HG02642 (cell line): ENCODE measurements around the gene DAZAP2.
A peak's percentile ranks its signal among the peaks of the same experiment; 100 is the strongest.
"Not testable (repeated sequence)": the region's sequence is repeated elsewhere in the genome, so short reads cannot be mapped to it uniquely, and the experiment has no call there.

Experiments used
- ATAC-seq: cut with Tn5 transposase; IDR thresholded peaks from one replicate; pipeline ENCODE4 v1.9.1; 2021; ENCODE audit warnings: mild to moderate bottlenecking; ENCODE audit not compliant: unreplicated experiment, poor library complexity

DAZAP2 gene

GRCh38 chr12:51245476-51246253 is 7.0 kb downstream of the DAZAP2 start:
- no peak for ATAC-seq

DNA sequence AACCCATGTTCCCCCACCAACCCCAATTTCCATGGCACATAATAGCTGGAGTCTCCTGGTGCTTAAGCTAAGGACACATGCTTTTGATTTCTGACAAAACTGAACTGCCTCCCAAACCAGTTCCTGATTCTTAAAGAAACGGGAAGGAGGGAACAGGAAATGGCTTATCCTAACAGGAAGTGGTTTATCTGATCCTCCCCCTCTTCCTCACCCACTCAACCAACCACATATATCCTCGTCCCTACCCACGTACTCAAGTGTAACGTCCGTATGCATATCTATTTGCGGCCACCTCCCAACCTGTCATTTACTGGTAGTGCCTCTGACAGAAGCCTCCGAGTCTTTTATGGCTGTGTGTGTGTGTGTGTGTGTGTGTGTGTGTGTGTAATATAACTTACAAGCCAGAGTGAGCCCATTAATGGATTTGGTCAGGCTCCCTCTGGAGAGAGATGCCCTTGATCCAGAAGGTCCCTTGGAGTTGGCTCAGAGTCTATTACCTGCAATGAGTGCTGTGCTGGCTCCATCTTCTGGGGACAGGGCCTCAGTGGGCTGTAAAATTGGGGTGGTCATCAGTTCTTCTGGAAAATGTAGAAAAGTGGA is 7.7 kb downstream of the DAZAP2 start:
- no peak for ATAC-seq

DNA sequence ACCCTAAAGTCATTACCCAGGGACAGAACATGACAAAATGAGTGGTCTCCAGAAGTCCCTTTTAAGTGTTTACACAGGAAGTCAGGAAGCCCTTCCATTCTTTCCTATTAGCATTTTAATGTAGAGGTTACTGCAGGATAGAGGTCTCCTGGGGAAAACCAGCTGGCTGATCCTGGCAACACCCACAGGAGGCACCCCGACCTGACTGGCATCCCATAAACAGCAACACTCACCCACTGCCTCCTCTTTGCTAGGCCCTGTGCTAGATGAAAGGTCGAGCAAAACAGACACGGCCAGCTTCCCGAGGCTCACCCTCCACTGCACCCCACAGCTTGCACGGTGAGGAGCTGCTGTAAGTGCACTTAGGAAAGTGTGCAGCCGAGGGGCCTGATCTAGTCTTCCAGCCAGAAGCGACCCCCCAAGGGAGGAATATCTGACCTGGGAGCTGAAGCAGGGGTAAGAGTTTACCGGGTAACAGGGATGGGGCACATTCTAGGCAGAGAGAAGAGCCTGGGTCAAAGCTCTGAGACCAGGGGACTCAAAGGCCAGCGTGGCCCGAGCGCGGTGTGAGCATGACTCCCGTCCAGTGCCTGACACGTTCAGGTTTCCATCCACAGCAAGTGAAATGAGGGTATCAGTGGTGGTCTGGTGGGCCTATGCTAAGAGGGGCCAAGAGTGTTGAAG is 9.0 kb downstream of the DAZAP2 start:
- ATAC-seq = no peak

- no peak for ATAC-seq
These were observed 14.7 kb downstream of the DAZAP2 start for GRCh38 chr12:51253276-51253675.

DNA sequence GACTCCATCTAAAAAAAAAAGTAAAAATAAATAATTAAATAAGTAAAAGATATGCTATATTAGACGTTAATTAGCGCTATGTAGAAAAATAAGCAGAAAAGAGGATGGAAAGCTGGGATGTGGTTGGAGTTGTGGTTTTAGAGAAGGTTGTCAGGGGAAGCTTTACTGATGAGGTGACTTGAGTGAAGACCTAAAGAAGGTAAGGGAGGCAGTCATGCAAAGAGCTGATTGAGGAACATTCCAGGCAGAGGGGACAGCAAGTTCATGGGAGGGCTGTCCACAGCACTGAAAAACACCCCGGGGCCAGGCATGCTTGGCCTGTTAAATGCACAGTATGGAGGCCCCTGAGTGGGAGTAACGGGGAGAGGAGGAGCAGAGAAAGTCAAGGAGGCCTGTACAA is 15.9 kb downstream of the DAZAP2 start:
- no peak for ATAC-seq

DNA sequence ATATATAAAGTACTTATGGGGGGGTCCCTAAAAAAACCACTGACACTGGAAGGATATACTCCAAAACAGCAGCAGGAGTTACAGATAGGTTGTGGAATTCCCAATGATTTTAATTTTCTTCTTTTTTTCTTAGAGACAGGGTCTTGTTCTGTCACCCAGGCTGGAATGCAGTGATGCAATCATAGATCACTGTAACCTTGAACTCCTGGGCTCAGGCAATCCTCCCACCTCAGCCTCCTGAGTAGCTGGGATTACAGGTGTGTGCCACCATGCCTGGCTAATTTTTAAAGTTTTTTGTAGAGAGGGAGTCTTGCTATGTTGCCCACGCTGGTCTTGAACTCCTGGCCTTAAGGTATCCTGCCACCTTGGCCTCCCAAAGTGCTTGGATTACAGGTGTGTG is 21.0 kb downstream of the DAZAP2 start:
- not testable (repeated sequence) for ATAC-seq

DNA sequence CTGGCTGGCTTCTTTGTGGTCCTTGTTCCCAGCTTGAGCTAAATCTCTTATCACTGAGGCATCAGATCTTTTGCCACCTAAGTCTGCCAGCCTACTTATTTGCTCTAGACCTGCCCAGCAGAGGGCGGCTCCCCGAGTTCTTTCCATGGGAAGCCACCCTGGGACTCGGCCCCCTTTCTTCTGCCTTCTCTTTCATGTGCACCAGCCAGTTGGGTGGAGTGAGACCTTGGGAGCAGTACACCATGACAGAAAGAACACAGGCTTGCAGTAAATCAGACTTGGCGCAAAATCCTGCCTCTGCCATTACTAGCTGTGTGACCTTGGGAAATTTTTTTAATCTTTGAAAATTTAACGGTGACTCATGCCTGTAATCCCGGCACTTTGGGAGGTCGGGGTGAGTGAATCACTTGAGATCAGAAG is 24.1 kb downstream of the DAZAP2 start:
- ATAC-seq = no peak

DNA sequence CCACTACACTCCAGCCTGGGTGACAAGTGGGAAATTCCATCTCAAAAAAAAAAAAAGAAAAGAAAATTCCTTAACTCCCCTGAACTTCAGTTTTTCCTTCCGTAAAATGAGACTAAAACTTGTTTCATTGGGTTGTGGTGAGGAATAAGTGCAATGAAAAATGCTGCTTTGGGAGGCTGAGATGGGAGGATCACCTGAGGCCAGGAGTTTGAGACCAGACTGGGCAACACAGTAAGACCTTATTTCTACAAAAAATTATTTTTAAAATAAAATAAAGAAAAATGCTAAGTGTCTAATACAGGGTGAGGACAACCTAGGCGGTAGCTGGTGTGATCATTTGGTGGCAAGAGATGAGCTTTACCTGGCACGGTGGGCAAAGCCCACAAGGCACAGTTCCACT is 24.7 kb downstream of the DAZAP2 start:
- ATAC-seq = no peak

GRCh38 chr12:51264297-51264696 is 25.7 kb downstream of the DAZAP2 start:
- ATAC-seq = no peak

DNA sequence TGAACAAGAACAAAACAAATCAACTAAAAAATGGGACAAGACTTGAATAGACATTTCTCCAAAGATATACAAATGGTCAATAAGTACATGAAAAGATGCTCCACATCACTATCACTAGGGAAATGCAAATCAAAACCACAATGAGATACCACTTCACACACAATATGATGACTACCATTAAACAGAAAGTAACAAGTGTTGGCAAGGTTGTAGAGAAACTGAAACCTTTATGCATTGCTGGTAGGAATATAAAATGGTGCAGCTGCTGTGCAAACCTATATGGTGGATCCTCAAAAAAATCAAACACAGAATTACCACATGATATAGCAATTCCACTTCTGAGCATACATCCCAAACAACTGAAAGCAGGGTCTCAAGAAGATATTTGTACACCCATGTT is 26.4 kb downstream of the DAZAP2 start:
- no peak for ATAC-seq

- ATAC-seq = peak; percentile 47
These were observed 30.8 kb downstream of the DAZAP2 start for GRCh38 chr12:51269174-51270066.

DNA sequence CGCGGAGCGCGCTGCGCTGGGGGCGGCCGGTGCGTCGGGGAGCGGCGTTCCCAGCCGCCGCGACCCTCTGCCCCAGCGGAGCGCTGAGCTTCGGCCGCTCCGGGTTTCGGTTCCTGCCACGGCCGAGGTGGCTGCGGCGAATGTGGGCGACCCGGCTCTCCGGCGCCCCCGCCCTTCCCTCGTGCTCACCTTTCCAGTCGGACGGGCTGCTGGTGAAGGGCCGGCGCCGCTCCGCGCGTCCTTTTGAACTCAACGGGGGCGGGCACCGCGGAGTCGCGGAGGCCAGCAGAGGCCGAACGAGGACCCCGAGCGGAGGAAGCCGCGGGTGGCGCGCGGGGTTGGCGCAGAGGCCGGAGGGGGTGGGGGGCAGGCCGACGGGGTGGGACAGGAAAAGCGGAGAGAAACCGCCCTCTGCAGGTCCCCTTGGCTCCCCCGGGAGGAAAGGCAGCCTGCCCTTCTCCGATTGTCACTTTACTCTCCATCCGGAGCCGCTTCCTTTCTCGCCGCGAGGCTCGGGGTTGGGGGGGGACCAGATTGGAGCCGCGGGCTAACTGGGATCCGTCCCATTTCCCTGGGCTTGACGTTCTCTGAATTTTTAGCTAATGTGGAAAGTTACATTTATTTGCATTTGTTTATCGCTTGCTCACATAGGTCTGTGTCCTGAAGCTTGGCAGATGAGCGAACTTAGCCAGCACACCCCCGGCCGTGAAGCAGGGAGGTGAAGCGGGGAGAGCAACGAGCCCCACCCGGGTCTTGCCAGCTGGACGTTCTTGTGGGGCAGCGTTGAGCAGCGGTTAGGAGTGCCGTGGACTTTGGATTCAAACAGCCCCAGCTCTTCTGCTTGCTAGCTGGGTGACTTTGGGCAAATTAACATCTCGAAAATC is 31.7 kb downstream of the DAZAP2 start, which contains the start of gene SMAGP:
TSS of gene SMAGP (minus strand) at position 349 of the 884 bp plus-strand sequence. CDS start 1,137 bp downstream, outside the sequence.
- peak; percentile 78 for ATAC-seq

DNA sequence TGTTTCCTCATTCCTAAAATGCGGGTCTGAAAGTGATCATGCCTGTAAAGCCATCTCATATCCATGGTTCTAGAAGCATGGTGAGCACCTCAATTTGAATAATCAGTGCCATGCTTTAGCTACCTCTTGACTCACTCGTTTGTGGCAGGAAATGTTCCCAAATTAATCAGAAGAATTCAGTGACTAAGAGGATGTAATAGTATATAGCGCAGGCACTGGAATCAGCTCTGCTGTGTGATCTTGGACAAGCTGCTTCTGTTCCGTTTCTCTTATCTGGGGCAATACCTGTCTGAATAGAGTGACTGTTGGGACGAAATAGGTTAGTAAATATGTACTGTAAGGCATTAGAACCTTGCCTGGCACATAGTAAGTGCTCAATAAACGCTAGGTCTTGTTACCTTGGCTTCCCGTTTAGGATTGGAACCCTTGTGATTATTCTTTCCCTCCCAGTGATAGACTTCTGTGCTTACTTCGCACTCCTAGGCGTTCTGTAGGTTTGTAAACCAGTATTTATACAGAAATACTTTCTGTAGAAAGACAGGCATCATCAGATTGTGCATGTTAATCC is 32.4 kb downstream of the DAZAP2 start:
- no peak for ATAC-seq

- not testable (repeated sequence) for ATAC-seq
These were observed 34.2 kb downstream of the DAZAP2 start for GRCh38 chr12:51272810-51273209.

DNA sequence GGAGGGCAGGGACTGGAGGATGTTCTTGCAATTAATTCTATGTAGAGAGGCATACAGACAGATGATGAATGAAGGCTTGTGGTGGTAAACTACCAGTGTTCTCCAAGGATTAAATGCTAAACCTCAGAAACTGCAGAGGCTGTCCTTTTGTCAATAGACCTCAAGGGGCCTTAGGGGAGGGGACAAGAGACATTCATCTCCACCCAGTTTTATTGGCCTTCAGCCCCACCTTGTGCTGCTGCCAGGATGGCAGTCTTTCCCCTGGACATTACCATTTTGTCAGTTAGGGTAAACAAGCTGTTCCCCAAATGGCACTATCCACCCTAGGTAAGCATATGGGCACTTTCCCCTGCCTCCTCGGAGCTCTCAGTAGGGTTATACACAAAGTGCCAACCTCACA is 36.5 kb downstream of the DAZAP2 start:
- ATAC-seq = no peak

DNA sequence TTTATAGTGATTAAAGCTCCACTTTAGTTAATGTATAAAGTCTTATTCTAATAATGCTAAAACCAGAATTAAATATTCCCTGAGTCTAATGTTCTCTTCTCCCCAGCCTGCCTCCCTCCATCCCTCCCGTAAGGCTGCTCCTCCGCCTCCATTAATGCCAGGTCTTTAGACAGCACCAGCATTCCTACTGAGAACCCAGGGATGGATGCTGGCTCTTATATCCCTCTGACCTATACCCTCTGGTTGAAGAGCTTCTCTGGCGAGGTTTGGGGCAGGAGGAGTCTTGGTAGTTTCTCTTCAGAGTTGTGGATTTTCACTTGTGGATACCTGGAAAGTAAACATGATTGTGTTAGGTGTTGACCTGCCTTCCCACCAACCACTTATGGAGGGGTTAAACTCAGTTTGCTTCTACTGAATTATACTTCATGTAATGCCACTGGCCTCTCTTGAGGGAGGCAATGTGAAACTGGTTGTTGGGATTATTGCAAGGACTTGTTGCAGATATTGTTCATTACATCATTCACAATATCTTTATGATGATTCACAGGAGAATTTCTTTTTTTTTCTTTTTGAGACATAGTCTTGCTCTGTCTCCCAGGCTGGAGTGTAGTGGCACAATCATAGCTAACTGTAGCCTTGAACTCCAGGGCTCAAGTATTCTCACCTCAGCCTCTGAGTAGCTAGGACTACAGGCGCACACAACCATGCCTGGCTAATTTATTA is 42.7 kb downstream of the DAZAP2 start:
- ATAC-seq = no peak

- no peak for ATAC-seq
These were observed 47.2 kb downstream of the DAZAP2 start for GRCh38 chr12:51285843-51286242.
